Endothelial cell of umbilical vein (primary cell): ENCODE measurements around the gene L3MBTL4. TPM values are rescaled to one million over a fixed set of nuclear protein-coding genes. Genes with fewer than 3 reads are reported as not detected.

Source experiments
- BruUV-seq: library from RNA; stranded (reverse); fragments of 400-500 nt; replicated peaks from 2 replicates; lab custom pipeline; 2021; lab: Mats Ljungman, UMichigan
- CTCF ChIA-PET: fragments of 300-600, 350-600 bp; sonication (Branson Sonifier 250); formaldehyde crosslinking; loops from one replicate; lab custom pipeline; 2021; ENCODE audit warnings: antibody characterized with exemption, inconsistent platforms; lab: Charles Lee
- POLR2A ChIA-PET: fragments of 300-600, 350-600 bp; sonication (Branson Sonifier 250); formaldehyde crosslinking; loops from one replicate; lab custom pipeline; 2021; ENCODE audit warnings: antibody characterized with exemption, inconsistent platforms; lab: Charles Lee
- DNase-seq: peaks from one replicate; pipeline ENCODE4 v3.0.0-alpha.2; 2011; ENCODE audit warnings: low read depth, low spot score
- FAIRE-seq: peaks from 2 replicates; lab custom pipeline; 2011; peaks lifted over from hg19 to GRCh38; lab: Jason Lieb, UNC
- H2AFZ ChIP-seq: 2 replicates; pipeline ENCODE4 v1.6.0; 2012; ENCODE audit warnings: low read depth, low read length, control low read depth, inconsistent platforms
- H3K27ac ChIP-seq: 2 replicates; pipeline ENCODE4 v1.5.1; 2011; ENCODE audit warnings: low read depth, mild to moderate bottlenecking, control low read depth, low read length, moderate library complexity; ENCODE audit not compliant: insufficient read depth
- H3K27me3 ChIP-seq, 2 experiments: 2 replicates each; pipeline versions ENCODE4 v1.6.0 to v1.6.1; 2011; ENCODE audit warnings: low read length in 2 of 2, mixed read lengths in 1 of 2; ENCODE audit not compliant: control insufficient read depth in 2 of 2, insufficient read depth in 2 of 2
- H3K36me3 ChIP-seq, 2 experiments: 2 replicates in 1 of 2; 3 replicates in 1 of 2; pipeline ENCODE4 v1.5.1; 2011; ENCODE audit warnings: low read length in 2 of 2, mild to moderate bottlenecking in 1 of 2, moderate library complexity in 1 of 2; ENCODE audit not compliant: control insufficient read depth in 2 of 2, insufficient read depth in 2 of 2; ENCODE audit errors: extremely low read depth in 1 of 2
- H3K4me1 ChIP-seq: 3 replicates; pipeline ENCODE4 v1.5.1; 2011; ENCODE audit warnings: mild to moderate bottlenecking, low read length; ENCODE audit not compliant: control insufficient read depth, insufficient read depth; ENCODE audit errors: extremely low read depth
- H3K4me2 ChIP-seq: 2 replicates; pipeline ENCODE4 v1.6.1; 2011; ENCODE audit warnings: low read length, control low read depth, mixed read lengths; ENCODE audit not compliant: insufficient read depth
- H3K4me3 ChIP-seq, 3 experiments: fragments of 200-600 bp in 1 of 3; sonication (generic), shearing (Covaris generic) in 1 of 3; replicated peaks in 1 of 3; 2 replicates each; pipeline ENCODE4 v1.5.1; 2011 to 2016; ENCODE audit warnings: control low read depth in 3 of 3, low read length in 3 of 3, mild to moderate bottlenecking in 2 of 3, inconsistent platforms in 1 of 3, low read depth in 1 of 3, moderate library complexity in 1 of 3; ENCODE audit not compliant: insufficient read depth in 1 of 3
- H3K79me2 ChIP-seq: 2 replicates; pipeline ENCODE4 v1.6.0; 2012; ENCODE audit warnings: low read length, inconsistent platforms; ENCODE audit not compliant: control insufficient read depth, insufficient read depth
- H3K9ac ChIP-seq: replicated peaks from 2 replicates; pipeline ENCODE3; 2011; ENCODE audit warnings: low read length, control low read depth; ENCODE audit not compliant: insufficient read depth; ENCODE audit errors: extremely low read depth
- H3K9me1 ChIP-seq: replicated peaks from 3 replicates; pipeline ENCODE4 v1.6.0; 2011; ENCODE audit warnings: mild to moderate bottlenecking, low read length; ENCODE audit not compliant: control insufficient read depth, insufficient read depth; ENCODE audit errors: extremely low read depth
- H3K9me3 ChIP-seq: replicated peaks from 2 replicates; pipeline ENCODE4 v1.5.1; 2012; ENCODE audit warnings: low read length, inconsistent platforms; ENCODE audit not compliant: control insufficient read depth, insufficient read depth
- H4K20me1 ChIP-seq: replicated peaks from 2 replicates; pipeline ENCODE3; 2011; ENCODE audit warnings: mild to moderate bottlenecking, low read length; ENCODE audit not compliant: control insufficient read depth, insufficient read depth; ENCODE audit errors: extremely low read depth
- EZH2 ChIP-seq: IDR thresholded peaks from 2 replicates; pipeline ENCODE4 v1.6.1; 2012; ENCODE audit warnings: borderline replicate concordance, low read depth, mild to moderate bottlenecking, moderate library complexity, low read length, inconsistent platforms; ENCODE audit not compliant: severe bottlenecking
- FOS ChIP-seq: IDR thresholded peaks from 2 replicates; pipeline ENCODE4 v1.6.1; 2011; ENCODE audit warnings: mild to moderate bottlenecking, low read length, moderate library complexity, borderline replicate concordance; ENCODE audit not compliant: insufficient read depth
- GATA2 ChIP-seq: IDR thresholded peaks from 2 replicates; pipeline ENCODE4 v1.7.0; 2011; ENCODE audit warnings: low read depth, mild to moderate bottlenecking, moderate library complexity, mixed read lengths, low read length; ENCODE audit not compliant: insufficient read length, insufficient read depth
- JUN ChIP-seq: IDR thresholded peaks from 2 replicates; pipeline ENCODE4 v1.6.1; 2011; ENCODE audit warnings: borderline replicate concordance, low read depth; ENCODE audit not compliant: insufficient read length, insufficient read depth
- MAX ChIP-seq: IDR thresholded peaks from 2 replicates; pipeline ENCODE4 v1.6.1; 2011; ENCODE audit not compliant: insufficient read depth, insufficient read length
- MYC ChIP-seq: IDR thresholded peaks from one replicate; pipeline ENCODE4 v1.6.1; 2011; ENCODE audit warnings: mild to moderate bottlenecking, low read depth, low read length
- POLR2A ChIP-seq: IDR thresholded peaks from 2 replicates; pipeline ENCODE4 v1.6.1; 2012; ENCODE audit warnings: low read depth, mild to moderate bottlenecking, control low read depth, low read length
- POLR2AphosphoS5 ChIP-seq: IDR thresholded peaks from 2 replicates; pipeline ENCODE4 v1.6.1; 2012; ENCODE audit warnings: low read depth, mild to moderate bottlenecking, control low read depth, low read length, moderate library complexity; ENCODE audit not compliant: insufficient read depth
- dilution Hi-C: fragments of 300-500 bp; cut with MboI; formaldehyde crosslinking; loops from one replicate; pipeline ENCODE4 v1.15.0; 2019; ENCODE audit warnings: low sequenced_read_pairs; ENCODE audit not compliant: extremely low pct_ligation_motif_present
- intact Hi-C: fragments of 100-400 bp; cut with micrococcal nuclease; formaldehyde crosslinking; loops from one replicate; pipeline ENCODE4 v1.10.0; 2022
- polyA plus RNA-seq, 4 experiments: library from polyadenylated mRNA; depleted of rRNA in 3 of 4; stranded (reverse) in 3 of 4; unstranded in 1 of 4; fragments of >200 nt; gene quantifications; 2 replicates each; pipeline versions ENCODE4 v1.2.1 to v1.2.3, GENCODE V29; 2011 to 2012; ENCODE audit warnings: missing spikeins in 1 of 4
- total RNA-seq: library from RNA; stranded (reverse); gene quantifications from 2 replicates; pipeline ENCODE4 v1.2.3, GENCODE V29; 2021
- TF ChIP-seq, protein P1 (sequence below), 2 donors: IDR thresholded peaks; 1 replicate in 1 of 2; 2 replicates in 1 of 2; pipeline ENCODE4 v1.5.1; 2011; ENCODE audit warnings: low read length in 2 of 2, mild to moderate bottlenecking in 2 of 2, moderate library complexity in 2 of 2, control low read depth in 1 of 2, inconsistent platforms in 1 of 2, low read depth in 1 of 2; ENCODE audit not compliant: insufficient read depth in 1 of 2; ENCODE audit errors: extremely low read depth in 1 of 2

Gene L3MBTL4
- total and polyA plus RNA-seq, 2 donors (not counting 3 experiments of a cell fraction or from before 2014, with no cell fraction given): 0.80 TPM; not detected in 1

DNA sequence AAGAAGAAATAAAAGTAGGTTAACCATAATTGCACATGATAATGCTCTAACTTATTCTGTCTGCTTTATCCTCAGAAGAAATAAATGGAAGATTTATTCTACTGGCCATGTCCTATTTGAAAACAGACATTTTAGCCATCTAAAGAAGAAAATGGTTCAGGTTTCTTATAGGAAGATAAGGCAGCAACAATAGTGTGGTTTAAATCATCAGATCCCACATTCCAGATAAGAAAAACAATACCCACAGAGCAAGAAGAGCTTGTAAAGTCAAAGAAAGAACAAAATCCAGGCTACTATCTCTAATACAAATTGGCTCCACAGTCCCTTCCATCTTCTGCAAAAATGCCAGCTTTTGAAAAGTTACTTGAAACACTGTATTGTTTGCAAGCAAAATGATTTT, 49.3 kb downstream of the L3MBTL4 start:
- Histone ChIP-seq H3K27me3 (no peaks in the 10 kb centered on the region), H3K27ac (no peak overlapping the region), H4K20me1 (no peaks in the 10 kb centered on the region), H3K36me3 (no peaks in the 10 kb centered on the region), H3K79me2 (no peaks in the 10 kb centered on the region), H3K9me3 (no peaks in the 10 kb centered on the region), H3K9me1 (no peaks in the 10 kb centered on the region), H3K4me3 (no peak overlapping the region), H3K4me2 (no peak overlapping the region), H3K9ac (no peak overlapping the region), H3K4me1 (no peaks in the 10 kb centered on the region), H2AFZ (no peak overlapping the region)
- dilution Hi-C loops: no loop called here
- TF ChIP-seq, protein P1, sequence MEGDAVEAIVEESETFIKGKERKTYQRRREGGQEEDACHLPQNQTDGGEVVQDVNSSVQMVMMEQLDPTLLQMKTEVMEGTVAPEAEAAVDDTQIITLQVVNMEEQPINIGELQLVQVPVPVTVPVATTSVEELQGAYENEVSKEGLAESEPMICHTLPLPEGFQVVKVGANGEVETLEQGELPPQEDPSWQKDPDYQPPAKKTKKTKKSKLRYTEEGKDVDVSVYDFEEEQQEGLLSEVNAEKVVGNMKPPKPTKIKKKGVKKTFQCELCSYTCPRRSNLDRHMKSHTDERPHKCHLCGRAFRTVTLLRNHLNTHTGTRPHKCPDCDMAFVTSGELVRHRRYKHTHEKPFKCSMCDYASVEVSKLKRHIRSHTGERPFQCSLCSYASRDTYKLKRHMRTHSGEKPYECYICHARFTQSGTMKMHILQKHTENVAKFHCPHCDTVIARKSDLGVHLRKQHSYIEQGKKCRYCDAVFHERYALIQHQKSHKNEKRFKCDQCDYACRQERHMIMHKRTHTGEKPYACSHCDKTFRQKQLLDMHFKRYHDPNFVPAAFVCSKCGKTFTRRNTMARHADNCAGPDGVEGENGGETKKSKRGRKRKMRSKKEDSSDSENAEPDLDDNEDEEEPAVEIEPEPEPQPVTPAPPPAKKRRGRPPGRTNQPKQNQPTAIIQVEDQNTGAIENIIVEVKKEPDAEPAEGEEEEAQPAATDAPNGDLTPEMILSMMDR (IDR thresholded peaks at IDR 0.05; ENCODE audit: extremely low read depth in 1 of 2, insufficient read depth in 1 of 2, low read depth in 1 of 2, low read length in 2 of 2): no peak
- TF ChIP-seq GATA2: no peak
- TF ChIP-seq POLR2A: no peak
- TF ChIP-seq JUN: no peak
- no peak for TF ChIP-seq POLR2AphosphoS5
- TF ChIP-seq EZH2: no peak
- TF ChIP-seq MAX: no peak
- no peak for TF ChIP-seq MYC
- no peak for TF ChIP-seq FOS
- CTCF ChIA-PET: interaction anchor here (1.1 to 1.3 kb wide), 2 partner anchors 9 to 146 kb away, joined by 3 to 4 read pairs; no protein-coding TSS in a partner anchor
- BruUV-seq: no TSS peak
- no peak for DNase-seq
- intact Hi-C loops: no loop called here
- FAIRE-seq: no peak
- POLR2A ChIA-PET: no interaction called here
